NCI-H774 (cell line): Measurements from ENCODE around the gene BNIP3.
"Not testable (repeated sequence)": the region's sequence is repeated elsewhere in the genome, so short reads cannot be mapped to it uniquely, and the experiment has no call there.

ENCODE experiments used
- DNase-seq: peaks from one replicate; lab custom pipeline; 2025; lab: John Stamatoyannopoulos, UW

The BNIP3 gene

DNA sequence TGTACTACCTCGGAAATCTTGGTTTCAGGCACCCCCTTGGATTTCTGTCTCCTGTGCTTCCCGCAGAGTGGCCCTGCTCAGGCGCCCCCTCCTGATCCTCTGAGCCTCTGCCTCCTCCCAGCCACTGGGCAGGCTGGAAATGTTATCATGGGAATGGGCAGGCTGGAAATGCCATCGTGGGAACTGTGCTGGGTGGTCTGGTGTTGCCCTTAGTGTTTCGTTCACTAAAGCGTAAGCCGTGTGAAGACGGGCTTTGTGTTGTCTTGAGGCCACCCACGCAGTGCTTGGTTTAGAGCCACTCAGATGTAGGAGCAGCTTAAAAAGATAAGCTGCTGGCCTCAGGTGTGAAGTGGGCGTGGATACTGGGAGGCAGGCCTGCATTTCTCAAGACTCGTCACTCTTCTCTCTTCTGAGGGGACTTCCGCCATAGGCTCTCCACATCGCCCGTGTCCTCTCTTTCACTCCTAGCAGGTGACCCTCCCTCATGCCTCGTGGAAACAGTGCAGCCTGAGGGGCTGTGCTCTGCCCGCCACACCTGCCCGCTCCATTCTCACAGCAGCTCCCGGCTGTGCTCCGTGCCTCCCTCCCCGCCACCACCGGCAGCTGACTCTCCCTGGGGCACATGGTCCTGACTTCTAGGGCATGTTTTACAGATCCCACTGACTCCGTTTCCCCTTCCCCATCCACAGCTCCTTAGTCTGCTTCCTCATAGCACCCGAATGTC is 52.4 kb downstream of the BNIP3 start:
- DNase-seq: no peak

DNA sequence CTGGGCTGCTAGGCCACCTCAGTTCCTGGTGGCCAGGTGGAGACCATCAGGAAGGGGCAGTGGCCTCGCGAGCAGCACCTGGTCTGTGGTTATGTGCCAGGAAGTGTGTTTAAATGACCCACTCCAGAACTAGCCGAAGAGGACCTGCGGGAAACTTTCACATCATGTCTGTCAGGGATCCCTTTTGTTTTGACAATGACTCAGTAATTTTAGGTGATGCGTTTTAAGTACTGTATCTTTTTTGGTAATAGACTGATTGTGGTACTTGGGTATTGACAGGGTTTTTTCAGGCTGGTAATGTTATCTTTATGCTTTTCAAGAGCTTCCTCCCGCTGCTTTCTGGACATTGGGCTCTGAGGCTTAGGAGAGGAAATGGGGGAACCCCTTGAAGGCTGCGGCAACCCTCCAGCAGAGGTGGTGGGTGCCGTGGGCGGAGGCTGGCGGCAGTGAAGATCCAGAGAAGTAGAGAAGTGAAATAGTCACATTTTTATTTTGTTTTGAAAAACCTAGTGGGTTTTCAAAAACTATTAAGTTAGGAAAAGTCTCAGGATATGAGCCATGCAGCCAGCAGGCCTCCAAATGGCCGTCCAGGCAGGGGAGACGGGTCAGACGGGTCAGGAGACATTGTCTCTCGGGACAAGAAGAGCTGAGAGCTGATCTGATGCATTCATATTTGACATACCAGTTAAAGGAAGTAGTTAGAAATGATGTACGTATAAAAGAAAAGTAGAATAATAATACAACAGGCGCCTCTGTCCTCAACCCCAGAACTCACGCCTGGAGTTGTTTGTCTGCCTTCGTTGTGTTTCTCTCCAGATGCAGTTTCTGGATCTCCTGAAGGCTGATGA is 53.3 kb downstream of the BNIP3 start:
- DNase-seq: no peak

DNA sequence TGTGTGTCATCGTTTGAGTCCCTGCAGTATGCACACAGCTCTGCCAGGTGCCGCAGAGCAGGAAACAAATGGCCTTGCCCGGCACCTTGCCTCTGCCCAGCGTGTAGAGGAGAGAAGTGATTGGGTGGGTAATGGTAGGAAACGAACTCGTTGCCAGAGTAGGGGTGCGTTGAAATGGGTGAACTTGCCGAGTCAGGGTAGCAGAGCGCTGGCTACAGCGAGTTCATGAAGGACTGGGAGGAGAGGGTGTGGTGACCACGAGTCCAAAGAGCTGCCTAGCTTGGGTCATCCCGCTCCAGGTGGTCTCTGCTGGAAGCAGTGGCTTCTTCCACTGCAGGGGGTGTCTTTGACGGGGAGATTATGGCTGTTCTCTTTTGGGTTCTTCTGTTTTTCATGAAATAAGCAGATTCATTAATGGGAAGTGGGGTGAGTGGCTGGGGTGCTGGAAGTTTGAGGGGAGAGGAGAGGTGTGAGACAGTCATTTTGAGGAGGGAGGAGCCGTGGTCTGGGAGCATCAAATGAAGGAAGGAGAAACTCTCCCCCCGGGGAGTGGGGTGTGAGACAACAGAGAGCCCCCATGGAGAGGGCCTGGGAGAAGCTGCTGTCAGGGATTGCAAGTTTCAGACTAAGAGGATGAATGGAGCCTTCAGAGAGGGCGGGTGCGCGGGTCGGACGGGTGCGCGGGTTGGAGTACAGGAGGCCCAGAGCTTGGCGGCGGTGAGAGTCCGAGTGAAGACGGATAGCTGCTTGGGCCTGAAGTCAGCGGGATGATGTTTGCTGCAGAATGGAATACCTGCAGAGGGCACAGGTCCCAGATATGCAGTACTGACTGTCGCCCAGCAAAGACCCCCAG is 54.8 kb downstream of the BNIP3 start:
- DNase-seq: no peak

GRCh38 chr10:131926253-131926652 is 55.5 kb downstream of the BNIP3 start:
- no peak for DNase-seq

DNA sequence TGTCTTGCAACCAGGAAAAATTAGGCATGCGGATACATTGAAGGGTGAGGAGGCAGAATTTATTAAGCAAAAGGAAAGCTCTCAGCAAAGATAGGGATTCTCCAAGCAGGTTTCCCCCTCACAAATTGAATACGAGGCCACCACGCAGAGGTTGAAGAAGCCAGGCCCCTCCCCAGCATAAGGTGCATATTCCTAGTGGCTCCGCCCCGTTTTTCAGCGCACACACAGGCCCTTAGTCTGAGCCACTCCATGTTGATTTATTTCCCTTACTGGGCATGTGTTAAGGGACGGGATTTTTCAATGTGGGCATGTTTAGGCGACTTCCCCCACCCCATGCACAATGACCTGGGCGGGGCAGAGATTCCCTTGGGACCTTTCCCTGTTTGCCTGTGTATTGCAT is 56.0 kb downstream of the BNIP3 start:
- DNase-seq: no peak

DNA sequence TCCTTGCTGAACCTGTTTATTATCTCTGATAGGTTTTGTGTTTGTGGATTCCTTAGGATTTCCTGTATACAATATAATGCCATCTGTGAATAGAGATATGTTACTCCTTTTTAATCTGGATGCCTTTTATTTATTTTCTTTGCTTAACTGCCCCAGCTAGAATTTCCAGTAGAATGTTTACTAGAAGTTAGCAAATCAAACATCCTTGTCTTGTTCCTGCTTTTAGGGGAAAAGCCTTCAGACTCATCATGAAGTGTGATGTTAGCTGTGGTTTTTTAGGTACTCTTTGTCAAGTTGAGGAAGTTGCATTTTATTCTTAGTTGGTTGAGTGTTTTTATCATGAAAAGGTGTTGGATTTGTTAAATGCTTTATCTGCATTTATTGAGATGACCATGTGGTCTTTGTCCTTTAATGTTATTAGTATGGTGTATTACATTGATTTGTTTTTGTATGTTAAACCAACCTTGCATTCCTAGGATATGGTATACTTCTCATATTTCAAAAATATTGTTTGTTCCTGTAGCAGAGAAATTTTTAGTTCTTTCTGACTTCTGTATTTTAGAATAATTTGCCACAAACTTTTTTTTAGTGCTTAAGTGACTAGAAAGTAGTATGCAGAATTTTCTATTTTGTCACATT is 56.6 kb downstream of the BNIP3 start:
- DNase-seq: no peak

DNA sequence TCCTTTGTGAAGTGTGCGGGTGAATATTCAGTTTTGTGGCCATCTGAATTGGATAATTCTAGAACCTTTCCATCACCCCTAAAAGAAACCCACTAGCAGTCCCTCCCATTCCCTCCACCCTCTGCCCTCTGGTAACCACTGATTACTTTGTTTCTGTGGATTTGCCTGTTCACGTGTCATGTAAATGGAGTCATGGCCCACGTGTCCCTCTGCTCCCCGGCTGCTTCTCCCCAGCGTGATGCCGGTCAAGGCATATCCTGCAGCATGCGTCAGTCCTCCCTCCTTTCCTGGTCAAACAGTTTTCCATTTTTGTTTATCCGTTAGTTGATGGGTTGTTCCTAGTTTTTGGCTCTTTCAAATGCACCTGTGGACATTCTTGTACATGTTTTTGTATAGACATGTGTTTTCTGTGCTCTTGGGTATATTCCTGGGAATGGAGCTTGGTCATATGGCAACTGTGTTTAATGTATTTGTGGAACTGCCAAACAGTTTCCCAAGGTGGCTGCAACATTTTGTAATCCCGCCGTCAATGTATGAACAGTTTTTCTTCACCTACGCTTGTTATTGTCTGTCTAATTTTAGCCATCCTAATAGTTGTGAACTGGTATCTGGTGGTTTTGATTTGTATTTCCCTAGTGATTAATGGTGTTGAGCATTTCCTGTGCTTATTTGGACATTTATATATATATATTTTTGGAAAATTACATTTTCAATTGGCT is 58.5 kb downstream of the BNIP3 start:
- DNase-seq: no peak

DNA sequence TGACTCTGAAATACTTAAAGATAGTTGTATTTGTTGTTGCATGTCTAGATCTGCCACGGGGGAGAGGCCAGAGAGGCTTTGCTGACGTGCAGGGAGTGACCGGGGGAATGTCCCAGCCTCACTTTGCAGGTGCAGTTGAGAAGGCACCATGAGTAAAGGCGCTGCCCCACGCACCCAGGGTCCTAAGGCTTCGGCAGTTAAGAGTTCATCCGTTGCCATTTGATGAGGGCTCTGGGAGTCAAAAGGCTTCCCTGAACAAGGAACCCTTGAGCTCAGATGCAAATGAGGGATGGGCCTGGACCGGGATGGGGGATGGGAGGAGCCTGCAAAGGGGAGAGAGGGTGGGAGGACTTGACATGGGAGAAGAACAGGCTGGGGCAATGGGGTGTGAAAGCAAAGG is 60.5 kb downstream of the BNIP3 start:
- no peak for DNase-seq

- DNase-seq: no peak
Measured at GRCh38 chr10:131920693-131921092, 61.0 kb downstream of the BNIP3 start.

DNA sequence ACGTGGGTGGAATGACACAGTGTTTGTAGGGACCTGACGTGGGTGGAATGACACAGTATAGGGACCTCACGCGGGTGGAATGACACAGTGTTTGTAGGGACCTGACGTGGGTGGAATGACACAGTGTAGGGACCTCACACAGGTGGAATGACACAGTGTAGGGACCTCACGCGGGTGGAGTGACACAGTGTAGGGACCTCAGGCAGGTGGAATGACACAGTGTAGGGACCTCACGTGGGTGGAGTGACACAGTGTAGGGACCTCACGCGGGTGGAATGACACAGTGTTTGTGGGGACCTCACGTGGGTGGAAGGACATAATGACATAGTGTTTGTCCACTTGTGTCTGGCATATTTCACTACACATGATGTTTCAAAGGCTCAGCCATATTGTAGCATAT is 61.6 kb downstream of the BNIP3 start:
- no peak for DNase-seq

GRCh38 chr10:131919461-131919860 is 62.3 kb downstream of the BNIP3 start:
- DNase-seq: not testable (repeated sequence)
